HL-60 (cell line): ENCODE results near the gene PIM2.

Source experiments
- DNase-seq, 2 experiments: peaks; one replicate each; pipeline ENCODE4 v3.0.0-alpha.2; 2010 to 2020; ENCODE audit warnings: low read depth in 1 of 2, low spot score in 1 of 2
- H3K27ac ChIP-seq: fragments of 250-450 bp; sonication (Bioruptor Pico); replicated peaks from 2 replicates; pipeline ENCODE4 v1.5.1; 2020; ENCODE audit warnings: mild to moderate bottlenecking, moderate library complexity
- H3K27me3 ChIP-seq: fragments of 250-450 bp; sonication (Bioruptor Pico); 2 replicates; pipeline ENCODE4 v1.5.1; 2021; ENCODE audit warnings: mild to moderate bottlenecking, moderate library complexity; ENCODE audit not compliant: insufficient read depth, poor library complexity, severe bottlenecking
- H3K4me3 ChIP-seq: replicated peaks from 2 replicates; pipeline ENCODE4 v1.5.1; 2011; ENCODE audit warnings: mild to moderate bottlenecking, control low read depth, low read length; ENCODE audit not compliant: insufficient read depth
- GABPA ChIP-seq: IDR thresholded peaks from 2 replicates; pipeline ENCODE4 v1.6.1; 2012; ENCODE audit warnings: low read depth
- POLR2AphosphoS5 ChIP-seq: IDR thresholded peaks from 2 replicates; pipeline ENCODE4 v1.6.1; 2012; ENCODE audit warnings: low read depth
- SPI1 ChIP-seq: IDR thresholded peaks from 2 replicates; pipeline ENCODE4 v1.6.1; 2012; ENCODE audit warnings: low read depth, mild to moderate bottlenecking, borderline replicate concordance
- TF ChIP-seq, protein P1 (sequence below): IDR thresholded peaks from one replicate; pipeline ENCODE4 v1.5.1; 2011; ENCODE audit warnings: low read length, control low read depth, inconsistent platforms; ENCODE audit not compliant: insufficient read depth
- TF ChIP-seq, protein P2 (sequence below): IDR thresholded peaks from 2 replicates; pipeline ENCODE4 v1.6.1; 2012; ENCODE audit warnings: low read depth; ENCODE audit not compliant: insufficient replicate concordance

Gene PIM2

GRCh38 chrX:48894891-48895290 is 23.9 kb downstream of the PIM2 start:
- Histone ChIP-seq H3K4me3 (no peak overlapping the region), H3K27me3 (no peaks in the 10 kb centered on the region), H3K27ac (no peak overlapping the region)
- no peak for DNase-seq
- TF ChIP-seq GABPA (no peak), SPI1 (no peak), POLR2AphosphoS5 (no peak)
- TF ChIP-seq, protein P1, sequence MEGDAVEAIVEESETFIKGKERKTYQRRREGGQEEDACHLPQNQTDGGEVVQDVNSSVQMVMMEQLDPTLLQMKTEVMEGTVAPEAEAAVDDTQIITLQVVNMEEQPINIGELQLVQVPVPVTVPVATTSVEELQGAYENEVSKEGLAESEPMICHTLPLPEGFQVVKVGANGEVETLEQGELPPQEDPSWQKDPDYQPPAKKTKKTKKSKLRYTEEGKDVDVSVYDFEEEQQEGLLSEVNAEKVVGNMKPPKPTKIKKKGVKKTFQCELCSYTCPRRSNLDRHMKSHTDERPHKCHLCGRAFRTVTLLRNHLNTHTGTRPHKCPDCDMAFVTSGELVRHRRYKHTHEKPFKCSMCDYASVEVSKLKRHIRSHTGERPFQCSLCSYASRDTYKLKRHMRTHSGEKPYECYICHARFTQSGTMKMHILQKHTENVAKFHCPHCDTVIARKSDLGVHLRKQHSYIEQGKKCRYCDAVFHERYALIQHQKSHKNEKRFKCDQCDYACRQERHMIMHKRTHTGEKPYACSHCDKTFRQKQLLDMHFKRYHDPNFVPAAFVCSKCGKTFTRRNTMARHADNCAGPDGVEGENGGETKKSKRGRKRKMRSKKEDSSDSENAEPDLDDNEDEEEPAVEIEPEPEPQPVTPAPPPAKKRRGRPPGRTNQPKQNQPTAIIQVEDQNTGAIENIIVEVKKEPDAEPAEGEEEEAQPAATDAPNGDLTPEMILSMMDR = no peak
- TF ChIP-seq, protein P2, sequence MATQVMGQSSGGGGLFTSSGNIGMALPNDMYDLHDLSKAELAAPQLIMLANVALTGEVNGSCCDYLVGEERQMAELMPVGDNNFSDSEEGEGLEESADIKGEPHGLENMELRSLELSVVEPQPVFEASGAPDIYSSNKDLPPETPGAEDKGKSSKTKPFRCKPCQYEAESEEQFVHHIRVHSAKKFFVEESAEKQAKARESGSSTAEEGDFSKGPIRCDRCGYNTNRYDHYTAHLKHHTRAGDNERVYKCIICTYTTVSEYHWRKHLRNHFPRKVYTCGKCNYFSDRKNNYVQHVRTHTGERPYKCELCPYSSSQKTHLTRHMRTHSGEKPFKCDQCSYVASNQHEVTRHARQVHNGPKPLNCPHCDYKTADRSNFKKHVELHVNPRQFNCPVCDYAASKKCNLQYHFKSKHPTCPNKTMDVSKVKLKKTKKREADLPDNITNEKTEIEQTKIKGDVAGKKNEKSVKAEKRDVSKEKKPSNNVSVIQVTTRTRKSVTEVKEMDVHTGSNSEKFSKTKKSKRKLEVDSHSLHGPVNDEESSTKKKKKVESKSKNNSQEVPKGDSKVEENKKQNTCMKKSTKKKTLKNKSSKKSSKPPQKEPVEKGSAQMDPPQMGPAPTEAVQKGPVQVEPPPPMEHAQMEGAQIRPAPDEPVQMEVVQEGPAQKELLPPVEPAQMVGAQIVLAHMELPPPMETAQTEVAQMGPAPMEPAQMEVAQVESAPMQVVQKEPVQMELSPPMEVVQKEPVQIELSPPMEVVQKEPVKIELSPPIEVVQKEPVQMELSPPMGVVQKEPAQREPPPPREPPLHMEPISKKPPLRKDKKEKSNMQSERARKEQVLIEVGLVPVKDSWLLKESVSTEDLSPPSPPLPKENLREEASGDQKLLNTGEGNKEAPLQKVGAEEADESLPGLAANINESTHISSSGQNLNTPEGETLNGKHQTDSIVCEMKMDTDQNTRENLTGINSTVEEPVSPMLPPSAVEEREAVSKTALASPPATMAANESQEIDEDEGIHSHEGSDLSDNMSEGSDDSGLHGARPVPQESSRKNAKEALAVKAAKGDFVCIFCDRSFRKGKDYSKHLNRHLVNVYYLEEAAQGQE = no peak

GRCh38 chrX:48893556-48894348 is 25.1 kb downstream of the PIM2 start:
- TF ChIP-seq, protein P1 = no peak
- Histone ChIP-seq H3K27me3 (no peaks in the 10 kb centered on the region), H3K27ac (no peak overlapping the region), H3K4me3 (no peak overlapping the region)
- no peak for DNase-seq

DNA sequence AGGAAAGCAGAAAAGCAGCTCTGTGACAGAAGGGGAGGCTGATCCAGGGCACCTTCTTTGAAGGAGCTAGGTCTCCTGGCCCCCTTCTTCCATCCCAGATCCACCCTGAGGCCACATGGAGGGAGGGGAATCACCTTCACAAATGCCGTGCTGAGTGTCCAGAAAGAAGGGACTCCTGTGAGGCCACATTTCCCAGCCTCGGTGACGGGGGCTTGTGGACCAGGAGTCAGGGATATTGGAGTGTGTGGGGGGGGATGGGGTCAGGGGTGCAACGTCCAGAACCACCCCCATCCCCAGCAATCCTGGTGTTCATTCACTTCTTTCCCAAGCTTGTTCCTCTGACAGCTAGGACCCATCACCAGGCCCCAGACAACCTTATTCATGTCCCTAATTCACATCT is 25.9 kb downstream of the PIM2 start:
- H3K4me3 ChIP-seq = no peak overlapping the region
- no peaks in the 10 kb centered on the region for H3K27me3 ChIP-seq
- TF ChIP-seq, protein P1 = no peak
- TF ChIP-seq POLR2AphosphoS5 (no peak), SPI1 (no peak), GABPA (no peak)
- TF ChIP-seq, protein P2 = no peak
- DNase-seq = no peak
- no peak overlapping the region for H3K27ac ChIP-seq
